IMR-90 (cell line): Measurements from ENCODE around the gene SPACDR. TPM values are rescaled to one million over a fixed set of nuclear protein-coding genes. Genes with fewer than 3 reads are reported as not detected.

Experiments
- ATAC-seq: fragments of 200-7000 bp; cut with Tn5 transposase; 2 replicates; pipeline ENCODE4 v1.9.1; 2020; ENCODE audit warnings: low read depth, mild to moderate bottlenecking, moderate library complexity
- BruUV-seq: library from RNA; stranded (reverse); fragments of 400-500 nt; replicated peaks from 2 replicates; lab custom pipeline; 2021; lab: Mats Ljungman, UMichigan
- CTCF ChIA-PET: fragments of 300-600 bp; formaldehyde crosslinking; extraction: SDS; loops from one replicate; lab custom pipeline; 2021; ENCODE audit warnings: antibody characterized with exemption; lab: Yijun Ruan, JAX
- POLR2A ChIA-PET: fragments of 300-600 bp; sonication (Branson Sonifier 250); formaldehyde crosslinking; loops from one replicate; lab custom pipeline; 2022; ENCODE audit warnings: antibody characterized with exemption; ENCODE audit not compliant: unreplicated experiment; lab: Charles Lee
- DNase-seq: peaks from one replicate; pipeline ENCODE4 v3.0.0; 2013
- H2AFZ ChIP-seq: replicated peaks from 2 replicates; pipeline ENCODE3; 2013; ENCODE audit warnings: low read length, mild to moderate bottlenecking; ENCODE audit not compliant: poor library complexity
- H2AK5ac ChIP-seq: 2 replicates; pipeline ENCODE4 v1.6.1; 2013; ENCODE audit warnings: low read depth, low read length, inconsistent platforms
- H2AK9ac ChIP-seq: replicated peaks from 2 replicates; pipeline ENCODE3; 2013; ENCODE audit warnings: mild to moderate bottlenecking, low read depth, low read length, moderate library complexity; ENCODE audit not compliant: poor library complexity
- H2BK120ac ChIP-seq: 2 replicates; pipeline ENCODE4 v1.6.1; 2013; ENCODE audit warnings: low read depth, low read length, inconsistent platforms
- H2BK15ac ChIP-seq: 3 replicates; pipeline ENCODE4 v1.6.1; 2013; ENCODE audit warnings: low read depth, low read length, inconsistent platforms
- H2BK20ac ChIP-seq: 2 replicates; pipeline ENCODE4 v1.6.1; 2013; ENCODE audit warnings: low read depth, mild to moderate bottlenecking, inconsistent platforms, low read length, moderate library complexity
- H2BK5ac ChIP-seq: 2 replicates; pipeline ENCODE4 v1.6.1; 2013; ENCODE audit warnings: mild to moderate bottlenecking, low read depth, low read length, inconsistent platforms; ENCODE audit not compliant: poor library complexity, severe bottlenecking
- H3K14ac ChIP-seq: replicated peaks from 2 replicates; pipeline ENCODE4 v1.6.1; 2013; ENCODE audit warnings: low read depth, low read length, inconsistent platforms
- H3K18ac ChIP-seq: 2 replicates; pipeline ENCODE4 v1.6.1; 2013; ENCODE audit warnings: low read depth, low read length, control low read depth
- H3K23ac ChIP-seq: 2 replicates; pipeline ENCODE4 v1.6.1; 2013; ENCODE audit warnings: low read depth, low read length, inconsistent platforms
- H3K27ac ChIP-seq: 2 replicates; pipeline ENCODE4 v1.5.1; 2013; ENCODE audit warnings: mild to moderate bottlenecking, control low read depth, low read length; ENCODE audit not compliant: insufficient read depth
- H3K27me3 ChIP-seq: 2 replicates; pipeline ENCODE4 v1.6.1; 2013; ENCODE audit warnings: low read length; ENCODE audit not compliant: control insufficient read depth, insufficient read depth
- H3K36me3 ChIP-seq: 2 replicates; pipeline ENCODE4 v1.6.1; 2013; ENCODE audit warnings: low read length, mixed read lengths; ENCODE audit not compliant: control insufficient read depth, insufficient read depth
- H3K4ac ChIP-seq: 2 replicates; pipeline ENCODE4 v1.6.1; 2013; ENCODE audit warnings: low read depth, low read length, inconsistent platforms
- H3K4me1 ChIP-seq: 2 replicates; pipeline ENCODE4 v1.6.1; 2013; ENCODE audit warnings: low read length, mixed read lengths; ENCODE audit not compliant: control insufficient read depth, insufficient read depth
- H3K4me2 ChIP-seq: 2 replicates; pipeline ENCODE4 v1.6.1; 2013; ENCODE audit warnings: low read depth, mild to moderate bottlenecking, control low read depth, low read length, moderate library complexity
- H3K4me3 ChIP-seq: 2 replicates; pipeline ENCODE4 v1.5.1; 2013; ENCODE audit warnings: low read depth, mild to moderate bottlenecking, control low read depth, low read length, moderate library complexity; ENCODE audit not compliant: insufficient read depth
- H3K56ac ChIP-seq: 2 replicates; pipeline ENCODE4 v1.6.1; 2013; ENCODE audit warnings: low read length, inconsistent platforms; ENCODE audit not compliant: insufficient read depth; ENCODE audit errors: extremely low read depth
- H3K79me1 ChIP-seq, 2 experiments: 2 replicates each; pipeline ENCODE4 v1.6.1; 2013; ENCODE audit warnings: low read length in 2 of 2, inconsistent platforms in 1 of 2, low read depth in 1 of 2
- H3K9ac ChIP-seq: 2 replicates; pipeline ENCODE4 v1.6.1; 2013; ENCODE audit warnings: low read depth, low read length, control low read depth
- H3K9me1 ChIP-seq: 2 replicates; pipeline ENCODE4 v1.6.1; 2013; ENCODE audit warnings: low read length, inconsistent platforms; ENCODE audit not compliant: insufficient read depth
- H3K9me3 ChIP-seq: 2 replicates; pipeline ENCODE4 v1.6.1; 2013; ENCODE audit warnings: low read length; ENCODE audit not compliant: control insufficient read depth, insufficient read depth
- H4K20me1 ChIP-seq: 2 replicates; pipeline ENCODE4 v1.6.1; 2013; ENCODE audit warnings: low read length, inconsistent platforms; ENCODE audit not compliant: insufficient read depth
- H4K5ac ChIP-seq: 2 replicates; pipeline ENCODE4 v1.6.1; 2013; ENCODE audit warnings: mild to moderate bottlenecking, low read depth, low read length, control low read depth
- H4K8ac ChIP-seq, 2 experiments: 2 replicates each; pipeline ENCODE4 v1.6.1; 2013; ENCODE audit warnings: low read depth in 2 of 2, low read length in 2 of 2, control low read depth in 1 of 2, inconsistent platforms in 1 of 2
- H4K91ac ChIP-seq: 2 replicates; pipeline ENCODE4 v1.6.1; 2013; ENCODE audit warnings: low read depth, low read length, inconsistent platforms; ENCODE audit not compliant: insufficient read depth
- CEBPB ChIP-seq: IDR thresholded peaks from 2 replicates; pipeline ENCODE4 v1.6.1; 2012; ENCODE audit warnings: low read depth, low read length, improper control_type of control experiment
- FOS ChIP-seq: fragments of 150-350 bp; IDR thresholded peaks from 2 replicates; pipeline ENCODE4 v1.6.1; 2016; ENCODE audit warnings: low read depth, low read length
- MAZ ChIP-seq: IDR thresholded peaks from 2 replicates; pipeline ENCODE4 v1.6.1; 2012; ENCODE audit warnings: low read depth, mild to moderate bottlenecking, low read length, improper control_type of control experiment, moderate library complexity, borderline replicate concordance
- MXI1 ChIP-seq: IDR thresholded peaks from 2 replicates; pipeline ENCODE4 v1.6.1; 2012; ENCODE audit warnings: low read depth, mild to moderate bottlenecking, low read length, moderate library complexity, borderline replicate concordance
- NFE2L2 ChIP-seq: fragments of 150-350 bp; IDR thresholded peaks from 2 replicates; pipeline ENCODE4 v1.6.1; 2016; ENCODE audit warnings: low read depth, mild to moderate bottlenecking, low read length
- POLR2A ChIP-seq: IDR thresholded peaks from 2 replicates; pipeline ENCODE4 v1.6.1; 2012; ENCODE audit warnings: mild to moderate bottlenecking, low read depth, low read length
- RAD21 ChIP-seq: IDR thresholded peaks from 2 replicates; pipeline ENCODE4 v1.6.1; 2012; ENCODE audit warnings: low read length, improper control_type of control experiment
- WGBS, 2 experiments: methylation state at CpG; one replicate each; pipeline versions ENCODE4 v1.1.5 to v1.1.7; 2013; ENCODE audit warnings: missing lambda C conversion rate in 2 of 2; ENCODE audit not compliant: insufficient read length in 1 of 2; ENCODE audit errors: extremely low coverage in 2 of 2; 5-methylcytosine and 5-hydroxymethylcytosine counted together
- dilution Hi-C: fragments of 300-500 bp; cut with HindIII; formaldehyde crosslinking; loops from one replicate; pipeline ENCODE4 v1.14.3; 2018; ENCODE audit warnings: low sequenced_read_pairs; ENCODE audit not compliant: unreplicated experiment
- in situ Hi-C: fragments of 300-500 bp; cut with MboI; formaldehyde crosslinking; loops from 3 replicates; pipeline ENCODE4 v1.14.3; 2019; ENCODE audit warnings: low sequenced_read_pairs, inconsistent platforms, mixed read lengths
- intact Hi-C: fragments of 100-400 bp; cut with micrococcal nuclease; formaldehyde crosslinking; loops from 2 replicates; pipeline ENCODE4 v1.10.0; 2022
- polyA plus RNA-seq, 3 experiments: library from polyadenylated mRNA; depleted of rRNA; stranded (reverse); fragments of >200 nt; gene quantifications; 2 replicates each; pipeline ENCODE4 v1.2.3, GENCODE V29; 2012; ENCODE audit warnings: low replicate concordance in 1 of 3
- total RNA-seq: library from RNA; depleted of rRNA; stranded (reverse); fragments of >200 nt; gene quantifications from 2 replicates; pipeline ENCODE4 v1.2.3, GENCODE V29; 2012
- TF ChIP-seq, protein P1 (sequence below): fragments of 150-350 bp; IDR thresholded peaks from 2 replicates; pipeline ENCODE4 v1.6.1; 2017; ENCODE audit warnings: mild to moderate bottlenecking, antibody characterized with exemption, low read length, low read depth

Gene SPACDR
- total and polyA plus RNA-seq, 2 of the 4 experiments (the other 2 are of a cell fraction), result 0.54 to 2.1 TPM

- peak within 1 kb of the TSS; percentile 92 for H3K9ac ChIP-seq
- H4K91ac ChIP-seq, result peak within 1 kb of the TSS; percentile 70
- DNase-seq (peak; percentile 92), ATAC-seq (peak; percentile 81)
- peak within 1 kb of the TSS; percentile 77 for H3K4ac ChIP-seq
- H3K56ac ChIP-seq, result peak within 1 kb of the TSS; percentile 87; the same call in 1 of the 2 replicates
- H2AFZ ChIP-seq, result peak within 1 kb of the TSS; percentile 91
- H3K79me1 ChIP-seq, result peaks cover 20 to 41% of the 10 kb centered on the region in 2 experiments; a peak in 3 of 4 replicates
- H3K4me2 ChIP-seq, result peak within 1 kb of the TSS; percentile 93
- H2BK120ac ChIP-seq, result peak within 1 kb of the TSS; percentile 43; the same call in 1 of the 2 replicates
- CTCF ChIA-PET, result interaction anchor here (0.6 to 0.8 kb wide), 2 partner anchors 29 to 80 kb away, joined by 3 to 6 read pairs; no protein-coding TSS in a partner anchor
- WGBS, 2 experiments, result 0% methylated on average over 13 of the region's 27 CpGs; no CpG with 5 or more reads in 1 of the 2 experiments
- in situ Hi-C loops, result loop anchor here (10.0 kb wide), 1 partner anchor 196 kb away; the partner anchor contains the start of gene GNB2
- peak within 1 kb of the TSS; percentile 5; the same call in 1 of the 3 replicates for H2BK15ac ChIP-seq
- no peak within 1 kb of the TSS for H2BK20ac ChIP-seq
- TF ChIP-seq, protein P1, sequence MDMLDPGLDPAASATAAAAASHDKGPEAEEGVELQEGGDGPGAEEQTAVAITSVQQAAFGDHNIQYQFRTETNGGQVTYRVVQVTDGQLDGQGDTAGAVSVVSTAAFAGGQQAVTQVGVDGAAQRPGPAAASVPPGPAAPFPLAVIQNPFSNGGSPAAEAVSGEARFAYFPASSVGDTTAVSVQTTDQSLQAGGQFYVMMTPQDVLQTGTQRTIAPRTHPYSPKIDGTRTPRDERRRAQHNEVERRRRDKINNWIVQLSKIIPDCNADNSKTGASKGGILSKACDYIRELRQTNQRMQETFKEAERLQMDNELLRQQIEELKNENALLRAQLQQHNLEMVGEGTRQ, result peak; percentile 36; the same call in 1 of the 2 replicates
- TF ChIP-seq RAD21 (no peak), FOS (no peak), CEBPB (no peak), NFE2L2 (no peak), MXI1 (peak; percentile 65; the same call in 1 of the 2 replicates), MAZ (peak; percentile 99), POLR2A (peak; percentile 65; the same call in 1 of the 2 replicates)
- peak within 1 kb of the TSS; percentile 81 to 86 for H4K8ac ChIP-seq
- peak within 1 kb of the TSS; percentile 70 for H3K14ac ChIP-seq
- peaks cover 26% of the 10 kb centered on the region for H4K20me1 ChIP-seq
- H4K5ac ChIP-seq, result peak within 1 kb of the TSS; percentile 84; the same call in 1 of the 2 replicates
- H3K9me3 ChIP-seq, result no peaks in the 10 kb centered on the region
- H3K18ac ChIP-seq, result peak within 1 kb of the TSS; percentile 30
- dilution Hi-C loops, result no loop called here
- peaks cover 21% of the 10 kb centered on the region for H3K4me1 ChIP-seq
- H3K4me3 ChIP-seq, result peak within 1 kb of the TSS; percentile 91
- peak within 1 kb of the TSS; percentile 80 for H3K27ac ChIP-seq
- H3K36me3 ChIP-seq, result peaks cover 16% of the 10 kb centered on the region; the same call in 1 of the 2 replicates
- BruUV-seq, result no TSS peak
- peak within 1 kb of the TSS; percentile 99 for H2AK9ac ChIP-seq
- intact Hi-C loops, result loop anchor here (5.0 kb wide), 1 partner anchor 68 kb away; no protein-coding TSS in a partner anchor
- peak within 1 kb of the TSS; percentile 81 for H2AK5ac ChIP-seq
- peak within 1 kb of the TSS; percentile 82 for H2BK5ac ChIP-seq
- no peaks in the 10 kb centered on the region for H3K27me3 ChIP-seq
- POLR2A ChIA-PET, result no interaction called here
- peak within 1 kb of the TSS; percentile 81 for H3K23ac ChIP-seq
- no peaks in the 10 kb centered on the region for H3K9me1 ChIP-seq
Measured at GRCh38 chr7:100478958-100479660, 15.0 kb upstream of the SPACDR start, which contains the start of gene TSC22D4. Gene TSC22D4, minus strand, starts transcription at chr7:100479214. Its CDS starts 1,176 bp downstream, at chr7:100478038.
